ENCODE measurements around the gene DDC. TPM values are rescaled to one million over a fixed set of nuclear protein-coding genes. Genes with fewer than 3 reads are reported as not detected.

Gene DDC
- total and polyA plus RNA-seq, 4 donors, result 0.23 to 3.1 (median 1.6) TPM

- H3K27me3 ChIP-seq (ENCODE audit: control insufficient read depth in 3 of 3, insufficient read depth in 3 of 3, low read length in 2 of 3), result no peaks in the 10 kb centered on the region
- TF ChIP-seq CTCF (IDR thresholded peaks at IDR 0.05; ENCODE audit: control extremely low read depth, extremely low read depth), result no peak
- H3K36me3 ChIP-seq (ENCODE audit: control insufficient read depth in 4 of 4, insufficient read depth in 4 of 4, low read length in 4 of 4), result no peaks in the 10 kb centered on the region
- H3K9ac ChIP-seq (ENCODE audit: insufficient read depth in 1 of 2, low read length in 2 of 2), result no peak overlapping the region
- peaks cover 0 to 2% (median 0%) of the 10 kb centered on the region in 4 donors for H3K9me3 ChIP-seq (ENCODE audit: control insufficient read depth in 4 of 4, insufficient read depth in 3 of 4, low read length in 3 of 4)
- no peak for ATAC-seq (ENCODE audit: insufficient read depth, low FRiP score)
- H3K27ac ChIP-seq (ENCODE audit: low read depth in 1 of 2, low read length in 1 of 2), result no peak overlapping the region
- no peak for DNase-seq
- H3K4me1 ChIP-seq (ENCODE audit: control insufficient read depth in 5 of 5, insufficient read depth in 5 of 5, low read length in 5 of 5), result peaks cover 0 to 3% (median 0%) of the 10 kb centered on the region in 5 donors
- H3K4me3 ChIP-seq, result no peak overlapping the region
- 91 to 95% methylated on average over 5 of the region's 5 CpGs for WGBS, 2 donors
Observed at GRCh38 chr7:50426280-50427045, 138.7 kb downstream of the DDC start.

GRCh38 chr7:50425318-50425717 is 139.9 kb downstream of the DDC start:
- 94 to 95% methylated on average over 6 of the region's 6 CpGs for WGBS, 2 donors
- H3K36me3 ChIP-seq (ENCODE audit: control insufficient read depth in 4 of 4, insufficient read depth in 4 of 4, low read length in 4 of 4), result no peaks in the 10 kb centered on the region
- no peak for TF ChIP-seq CTCF (IDR thresholded peaks at IDR 0.05; ENCODE audit: control extremely low read depth, extremely low read depth)
- no peaks in the 10 kb centered on the region for H3K4me1 ChIP-seq (ENCODE audit: control insufficient read depth in 5 of 5, insufficient read depth in 5 of 5, low read length in 5 of 5)
- no peak overlapping the region for H3K27ac ChIP-seq (ENCODE audit: low read depth in 1 of 2, low read length in 1 of 2)
- H3K9ac ChIP-seq (ENCODE audit: insufficient read depth in 1 of 2, low read length in 2 of 2), result no peak overlapping the region
- H3K9me3 ChIP-seq (ENCODE audit: control insufficient read depth in 4 of 4, insufficient read depth in 3 of 4, low read length in 3 of 4), result peaks cover 0 to 2% (median 0%) of the 10 kb centered on the region in 4 donors
- ATAC-seq (ENCODE audit: insufficient read depth, low FRiP score), result no peak
- DNase-seq, result no peak
- no peak overlapping the region for H3K4me3 ChIP-seq
- no peaks in the 10 kb centered on the region for H3K27me3 ChIP-seq (ENCODE audit: control insufficient read depth in 3 of 3, insufficient read depth in 3 of 3, low read length in 2 of 3)

- WGBS, 2 donors, result 63 to 75% methylated on average over 4 of the region's 4 CpGs
- DNase-seq, result no peak
- H3K9me3 ChIP-seq (ENCODE audit: control insufficient read depth in 4 of 4, insufficient read depth in 3 of 4, low read length in 3 of 4), result peaks cover 0 to 2% (median 0%) of the 10 kb centered on the region in 4 donors
- H3K36me3 ChIP-seq (ENCODE audit: control insufficient read depth in 4 of 4, insufficient read depth in 4 of 4, low read length in 4 of 4), result no peaks in the 10 kb centered on the region
- no peak overlapping the region for H3K27ac ChIP-seq (ENCODE audit: low read depth in 1 of 2, low read length in 1 of 2)
- no peak for TF ChIP-seq CTCF (IDR thresholded peaks at IDR 0.05; ENCODE audit: control extremely low read depth, extremely low read depth)
- no peak for ATAC-seq (ENCODE audit: insufficient read depth, low FRiP score)
- H3K9ac ChIP-seq (ENCODE audit: insufficient read depth in 1 of 2, low read length in 2 of 2), result no peak overlapping the region
- H3K27me3 ChIP-seq (ENCODE audit: control insufficient read depth in 3 of 3, insufficient read depth in 3 of 3, low read length in 2 of 3), result no peaks in the 10 kb centered on the region
- H3K4me1 ChIP-seq (ENCODE audit: control insufficient read depth in 5 of 5, insufficient read depth in 5 of 5, low read length in 5 of 5), result no peaks in the 10 kb centered on the region
- no peak overlapping the region for H3K4me3 ChIP-seq
Observed at GRCh38 chr7:50423860-50424259, 141.3 kb downstream of the DDC start.
